Measurements from ENCODE around the gene PGBD5. TPM values are rescaled to one million over a fixed set of nuclear protein-coding genes. Genes with fewer than 3 reads are reported as not detected.

PGBD5 gene
- total RNA-seq, 1 donor from 2014 or later: 8.7 TPM

- Mint-ChIP-seq H3K27me3 (no peaks in the 10 kb centered on the region), H3K36me3 (no peaks in the 10 kb centered on the region), H3K9me3 (no peaks in the 10 kb centered on the region), H3K27ac (no peak overlapping the region), H3K4me1 (ENCODE audit: unreplicated experiment) (no peaks in the 10 kb centered on the region), H3K4me3 (no peak overlapping the region)
- no peak for DNase-seq (ENCODE audit: extremely low spot score, unreplicated experiment)
- no peak for TF ChIP-seq CTCF (conservative IDR thresholded peaks at IDR 0.05)
Measured at GRCh38 chr1:230356869-230357794, 69.0 kb downstream of the PGBD5 start.

- Mint-ChIP-seq H3K4me1 (ENCODE audit: unreplicated experiment) (no peaks in the 10 kb centered on the region), H3K27me3 (no peaks in the 10 kb centered on the region), H3K9me3 (no peaks in the 10 kb centered on the region), H3K4me3 (no peak overlapping the region), H3K36me3 (no peaks in the 10 kb centered on the region), H3K27ac (no peak overlapping the region)
- DNase-seq (ENCODE audit: extremely low spot score, unreplicated experiment): no peak
- TF ChIP-seq CTCF (conservative IDR thresholded peaks at IDR 0.05): no peak
Measured at GRCh38 chr1:230356190-230356589, 69.9 kb downstream of the PGBD5 start.

GRCh38 chr1:230355594-230355993 is 70.5 kb downstream of the PGBD5 start:
- Mint-ChIP-seq H3K36me3 (no peaks in the 10 kb centered on the region), H3K27ac (no peak overlapping the region), H3K9me3 (no peaks in the 10 kb centered on the region), H3K27me3 (no peaks in the 10 kb centered on the region), H3K4me1 (ENCODE audit: unreplicated experiment) (no peaks in the 10 kb centered on the region), H3K4me3 (no peak overlapping the region)
- DNase-seq (ENCODE audit: extremely low spot score, unreplicated experiment): no peak
- TF ChIP-seq CTCF (conservative IDR thresholded peaks at IDR 0.05): no peak

- Mint-ChIP-seq H3K9me3 (no peaks in the 10 kb centered on the region), H3K4me3 (no peak overlapping the region), H3K27me3 (no peaks in the 10 kb centered on the region), H3K36me3 (no peaks in the 10 kb centered on the region), H3K4me1 (ENCODE audit: unreplicated experiment) (no peaks in the 10 kb centered on the region), H3K27ac (no peak overlapping the region)
- TF ChIP-seq CTCF (conservative IDR thresholded peaks at IDR 0.05): no peak
- DNase-seq (ENCODE audit: extremely low spot score, unreplicated experiment): no peak
Measured at GRCh38 chr1:230355128-230355527, 71.0 kb downstream of the PGBD5 start.

GRCh38 chr1:230354005-230354404 is 72.1 kb downstream of the PGBD5 start:
- no peak for TF ChIP-seq CTCF (conservative IDR thresholded peaks at IDR 0.05)
- Mint-ChIP-seq H3K4me3 (no peak overlapping the region), H3K27me3 (no peaks in the 10 kb centered on the region), H3K27ac (no peak overlapping the region), H3K36me3 (peaks cover 3% of the 10 kb centered on the region), H3K4me1 (ENCODE audit: unreplicated experiment) (peaks cover under 1% of the 10 kb centered on the region), H3K9me3 (no peaks in the 10 kb centered on the region)
- DNase-seq (ENCODE audit: extremely low spot score, unreplicated experiment): no peak

Data from type B pancreatic cell (in vitro differentiated cells).